Loucy (cell line): Measurements from ENCODE around the gene CPED1.

ENCODE experiments used
- H2AFZ ChIP-seq: fragments of 200-600 bp; sonication (generic); 2 replicates; pipeline ENCODE4 v1.6.0; 2016; ENCODE audit warnings: antibody characterized with exemption, mild to moderate bottlenecking, low read length, moderate library complexity
- H3F3A ChIP-seq: fragments of 200-600 bp; 2 replicates; pipeline ENCODE4 v1.6.0; 2016; ENCODE audit warnings: antibody characterized with exemption, low read depth, mild to moderate bottlenecking
- H3K27me3 ChIP-seq: fragments of 200-600 bp; sonication (generic); 2 replicates; pipeline ENCODE4 v1.6.1; 2014; ENCODE audit warnings: low read length, mild to moderate bottlenecking; ENCODE audit not compliant: insufficient read depth, poor library complexity, severe bottlenecking
- H3K36me3 ChIP-seq: fragments of 200-600 bp; sonication (generic); 2 replicates; pipeline ENCODE4 v1.6.1; 2016; ENCODE audit warnings: low read length; ENCODE audit not compliant: insufficient read depth
- H3K4me1 ChIP-seq: fragments of 200-600 bp; sonication (generic); 2 replicates; pipeline ENCODE4 v1.5.1; 2014; ENCODE audit warnings: low read length, mild to moderate bottlenecking; ENCODE audit not compliant: insufficient read depth, poor library complexity, severe bottlenecking
- H3K4me2 ChIP-seq: fragments of 200-600 bp; sonication (generic); 2 replicates; pipeline ENCODE4 v1.6.0; 2014; ENCODE audit warnings: antibody characterized with exemption, low read length, low read depth, mild to moderate bottlenecking; ENCODE audit not compliant: poor library complexity, severe bottlenecking
- H3K4me3 ChIP-seq: fragments of 200-600 bp; sonication (generic); 2 replicates; pipeline ENCODE4 v1.5.1; 2014; ENCODE audit warnings: low read length, mild to moderate bottlenecking, mixed read lengths; ENCODE audit not compliant: poor library complexity, severe bottlenecking
- H3K79me2 ChIP-seq: fragments of 200-600 bp; sonication (generic); 2 replicates; pipeline ENCODE4 v1.6.1; 2014; ENCODE audit warnings: low read length; ENCODE audit not compliant: insufficient read depth
- H3K9ac ChIP-seq: fragments of 200-600 bp; sonication (generic); 2 replicates; pipeline ENCODE4 v1.6.0; 2014; ENCODE audit warnings: mild to moderate bottlenecking, low read depth, low read length, moderate library complexity; ENCODE audit not compliant: poor library complexity, severe bottlenecking
- H3K9me2 ChIP-seq: fragments of 200-600 bp; sonication (generic); replicated peaks from 2 replicates; pipeline ENCODE4 v1.6.1; 2016; ENCODE audit warnings: low read depth, low read length, mixed read lengths
- H3K9me3 ChIP-seq: fragments of 200-600 bp; sonication (generic); 2 replicates; pipeline ENCODE4 v1.6.1; 2014; ENCODE audit warnings: mild to moderate bottlenecking, antibody characterized with exemption, low read length, low read depth; ENCODE audit not compliant: insufficient read depth
- H4K20me1 ChIP-seq: fragments of 200-600 bp; sonication (generic); 2 replicates; pipeline ENCODE4 v1.6.0; 2014; ENCODE audit warnings: antibody characterized with exemption, low read length, mild to moderate bottlenecking; ENCODE audit not compliant: insufficient read depth, poor library complexity, severe bottlenecking
- EZH2phosphoT487 ChIP-seq: fragments of 200-600 bp; IDR thresholded peaks from 2 replicates; pipeline ENCODE4 v1.6.1; 2018; ENCODE audit warnings: antibody characterized with exemption, mild to moderate bottlenecking, moderate library complexity, borderline replicate concordance
- TF ChIP-seq, protein P1 (sequence below): fragments of 200-600 bp; sonication (generic); conservative IDR thresholded peaks from 2 replicates; pipeline ENCODE4 v1.5.1; 2014; ENCODE audit warnings: mild to moderate bottlenecking, antibody characterized with exemption, low read length

CPED1 gene

DNA sequence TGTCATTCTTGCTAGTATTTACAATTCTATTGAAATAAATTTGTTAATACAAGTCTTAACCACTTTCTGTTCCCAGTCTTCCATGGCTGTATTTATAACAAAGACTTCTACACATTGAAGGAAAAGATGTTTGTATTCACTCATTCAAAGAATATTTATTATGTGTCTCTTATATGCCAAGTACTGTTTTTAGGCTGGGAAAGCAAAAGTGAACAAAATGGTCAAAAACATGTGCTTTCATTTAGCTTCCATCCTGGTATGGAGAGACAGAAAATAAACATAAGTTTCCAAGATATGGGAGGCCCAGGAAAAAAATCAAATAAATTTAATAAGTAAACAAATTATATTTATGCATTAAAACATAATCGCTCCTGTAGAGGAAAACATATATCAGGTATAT lies 22.9 kb downstream of the CPED1 start:
- TF ChIP-seq, protein P1, sequence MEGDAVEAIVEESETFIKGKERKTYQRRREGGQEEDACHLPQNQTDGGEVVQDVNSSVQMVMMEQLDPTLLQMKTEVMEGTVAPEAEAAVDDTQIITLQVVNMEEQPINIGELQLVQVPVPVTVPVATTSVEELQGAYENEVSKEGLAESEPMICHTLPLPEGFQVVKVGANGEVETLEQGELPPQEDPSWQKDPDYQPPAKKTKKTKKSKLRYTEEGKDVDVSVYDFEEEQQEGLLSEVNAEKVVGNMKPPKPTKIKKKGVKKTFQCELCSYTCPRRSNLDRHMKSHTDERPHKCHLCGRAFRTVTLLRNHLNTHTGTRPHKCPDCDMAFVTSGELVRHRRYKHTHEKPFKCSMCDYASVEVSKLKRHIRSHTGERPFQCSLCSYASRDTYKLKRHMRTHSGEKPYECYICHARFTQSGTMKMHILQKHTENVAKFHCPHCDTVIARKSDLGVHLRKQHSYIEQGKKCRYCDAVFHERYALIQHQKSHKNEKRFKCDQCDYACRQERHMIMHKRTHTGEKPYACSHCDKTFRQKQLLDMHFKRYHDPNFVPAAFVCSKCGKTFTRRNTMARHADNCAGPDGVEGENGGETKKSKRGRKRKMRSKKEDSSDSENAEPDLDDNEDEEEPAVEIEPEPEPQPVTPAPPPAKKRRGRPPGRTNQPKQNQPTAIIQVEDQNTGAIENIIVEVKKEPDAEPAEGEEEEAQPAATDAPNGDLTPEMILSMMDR: no peak
- TF ChIP-seq EZH2phosphoT487: no peak

DNA sequence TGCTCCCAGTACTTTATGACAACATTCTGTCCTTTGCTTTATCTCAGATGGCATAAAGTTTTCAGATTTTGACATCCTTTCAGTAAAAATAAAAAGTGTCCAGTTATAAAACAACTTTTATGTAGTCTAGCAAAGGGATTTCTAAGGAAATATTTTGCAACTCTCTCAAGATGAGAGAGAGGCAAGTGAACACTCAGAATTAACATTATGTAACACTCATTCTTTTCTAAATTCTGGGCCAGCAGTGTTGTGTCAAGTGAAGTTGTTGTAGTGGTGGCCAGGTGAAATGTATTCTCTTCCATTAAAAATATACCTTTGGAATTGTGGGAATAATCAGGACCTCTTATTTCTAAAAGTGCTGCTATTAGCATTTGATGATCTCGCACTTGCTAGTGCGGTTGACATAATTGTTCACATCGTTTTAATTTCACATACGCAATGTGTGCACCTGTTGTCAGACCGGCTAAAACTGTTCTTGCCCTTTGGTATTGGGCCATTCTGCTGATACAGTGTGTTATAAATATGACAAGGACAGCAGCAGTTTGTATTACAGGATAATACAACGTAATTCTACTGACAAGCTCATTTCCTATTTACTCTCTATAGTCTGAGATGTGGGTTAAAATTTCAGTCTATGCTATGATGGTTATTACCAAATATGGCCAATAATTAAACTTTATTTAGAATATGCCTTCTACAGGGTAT lies 23.8 kb downstream of the CPED1 start:
- Histone ChIP-seq H3K27me3 (no peaks in the 10 kb centered on the region), H3K9me3 (no peaks in the 10 kb centered on the region), H3K79me2 (no peaks in the 10 kb centered on the region), H2AFZ (no peak overlapping the region), H3K4me2 (no peak overlapping the region), H3K4me3 (no peak overlapping the region), H4K20me1 (no peaks in the 10 kb centered on the region), H3K4me1 (no peaks in the 10 kb centered on the region), H3K36me3 (no peaks in the 10 kb centered on the region), H3K9ac (no peak overlapping the region), H3K9me2 (no peaks in the 10 kb centered on the region), H3F3A (no peaks in the 10 kb centered on the region)
- TF ChIP-seq, protein P1: no peak
- TF ChIP-seq EZH2phosphoT487: no peak

More for the DNA sequence above, 22.9 kb downstream of the CPED1 start:
- Histone ChIP-seq H2AFZ (no peak overlapping the region), H3F3A (no peaks in the 10 kb centered on the region), H3K9me2 (no peaks in the 10 kb centered on the region), H3K9ac (no peak overlapping the region), H3K79me2 (no peaks in the 10 kb centered on the region), H4K20me1 (no peaks in the 10 kb centered on the region), H3K4me3 (no peak overlapping the region), H3K4me1 (no peaks in the 10 kb centered on the region), H3K9me3 (no peaks in the 10 kb centered on the region), H3K27me3 (no peaks in the 10 kb centered on the region), H3K36me3 (no peaks in the 10 kb centered on the region), H3K4me2 (no peak overlapping the region)

DNA sequence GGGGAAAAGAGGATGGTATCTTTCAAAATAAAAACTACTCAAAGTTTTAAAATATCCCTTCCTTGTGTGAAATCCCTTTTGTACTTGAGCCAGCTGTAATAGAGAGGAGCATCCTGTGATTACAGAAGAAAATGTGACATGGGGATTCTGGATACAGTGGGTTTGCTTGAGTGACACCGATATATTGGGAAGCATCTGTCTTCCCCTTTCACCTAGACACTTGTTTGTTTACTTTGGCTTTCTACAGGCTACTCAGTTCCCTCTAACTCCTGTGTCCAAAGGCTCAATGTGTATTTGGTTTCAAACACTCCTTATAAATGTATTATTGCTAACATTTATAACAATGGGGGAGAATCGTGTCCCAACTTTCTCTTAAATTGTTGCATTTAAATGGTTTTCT lies 24.4 kb downstream of the CPED1 start:
- Histone ChIP-seq H3K27me3 (no peaks in the 10 kb centered on the region), H3K36me3 (no peaks in the 10 kb centered on the region), H3K79me2 (no peaks in the 10 kb centered on the region), H3K9me3 (no peaks in the 10 kb centered on the region), H4K20me1 (no peaks in the 10 kb centered on the region), H3K4me3 (no peak overlapping the region), H3K4me2 (no peak overlapping the region), H3K4me1 (no peaks in the 10 kb centered on the region), H3F3A (no peaks in the 10 kb centered on the region), H2AFZ (no peak overlapping the region), H3K9me2 (no peaks in the 10 kb centered on the region), H3K9ac (no peak overlapping the region)
- no peak for TF ChIP-seq EZH2phosphoT487
- TF ChIP-seq, protein P1: no peak
